Mammary epithelial cell (primary cell): ENCODE measurements around the gene PCBP1.

Experiments
- EZH2 ChIP-seq: IDR thresholded peaks from 2 replicates; pipeline ENCODE4 v1.6.1; 2012; ENCODE audit warnings: low read length, inconsistent platforms, borderline replicate concordance
- TF ChIP-seq, protein P1 (sequence below), 2 donors: IDR thresholded peaks in 1 of 2; conservative IDR thresholded peaks in 1 of 2; 2 replicates each; pipeline ENCODE4 v1.5.1; 2011 to 2012; ENCODE audit warnings: inconsistent platforms in 2 of 2, low read length in 2 of 2, mild to moderate bottlenecking in 2 of 2, control low read depth in 1 of 2, low read depth in 1 of 2; ENCODE audit not compliant: insufficient read depth in 1 of 2; ENCODE audit errors: extremely low read depth in 1 of 2

DNA sequence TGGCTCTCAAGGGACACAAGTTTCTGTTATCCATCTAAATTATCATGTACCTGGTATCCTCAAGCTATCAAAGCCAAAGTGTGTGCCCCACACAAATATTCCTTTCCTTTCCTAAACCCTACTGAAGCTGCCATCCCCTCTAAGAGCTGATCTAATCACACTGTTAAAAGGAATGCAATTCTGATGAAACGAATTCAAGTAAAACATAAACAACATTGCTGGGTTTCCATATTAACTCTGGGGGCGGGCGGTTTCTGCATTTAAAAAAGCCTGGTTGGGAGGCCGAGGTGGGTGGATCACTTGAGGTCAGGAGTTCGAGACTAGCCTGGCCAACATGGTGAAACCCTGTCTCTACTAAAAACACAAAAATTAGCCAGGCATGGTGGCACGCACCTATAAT, 41.9 kb upstream of the PCBP1 start:
- TF ChIP-seq, protein P1, sequence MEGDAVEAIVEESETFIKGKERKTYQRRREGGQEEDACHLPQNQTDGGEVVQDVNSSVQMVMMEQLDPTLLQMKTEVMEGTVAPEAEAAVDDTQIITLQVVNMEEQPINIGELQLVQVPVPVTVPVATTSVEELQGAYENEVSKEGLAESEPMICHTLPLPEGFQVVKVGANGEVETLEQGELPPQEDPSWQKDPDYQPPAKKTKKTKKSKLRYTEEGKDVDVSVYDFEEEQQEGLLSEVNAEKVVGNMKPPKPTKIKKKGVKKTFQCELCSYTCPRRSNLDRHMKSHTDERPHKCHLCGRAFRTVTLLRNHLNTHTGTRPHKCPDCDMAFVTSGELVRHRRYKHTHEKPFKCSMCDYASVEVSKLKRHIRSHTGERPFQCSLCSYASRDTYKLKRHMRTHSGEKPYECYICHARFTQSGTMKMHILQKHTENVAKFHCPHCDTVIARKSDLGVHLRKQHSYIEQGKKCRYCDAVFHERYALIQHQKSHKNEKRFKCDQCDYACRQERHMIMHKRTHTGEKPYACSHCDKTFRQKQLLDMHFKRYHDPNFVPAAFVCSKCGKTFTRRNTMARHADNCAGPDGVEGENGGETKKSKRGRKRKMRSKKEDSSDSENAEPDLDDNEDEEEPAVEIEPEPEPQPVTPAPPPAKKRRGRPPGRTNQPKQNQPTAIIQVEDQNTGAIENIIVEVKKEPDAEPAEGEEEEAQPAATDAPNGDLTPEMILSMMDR (conservative IDR thresholded peaks at IDR 0.05 in 1 of 2, IDR thresholded peaks at IDR 0.05 in 1 of 2; ENCODE audit: extremely low read depth in 1 of 2, insufficient read depth in 1 of 2, low read depth in 1 of 2, low read length in 2 of 2), result no peak
- TF ChIP-seq EZH2, result no peak
